ENCODE data around the gene CTNNA3.

The CTNNA3 gene

GRCh38 chr10:66931340-66931948 is 764.6 kb downstream of the CTNNA3 start:
- no peak for DNase-seq (ENCODE audit: low read depth in 2 of 2)

DNA sequence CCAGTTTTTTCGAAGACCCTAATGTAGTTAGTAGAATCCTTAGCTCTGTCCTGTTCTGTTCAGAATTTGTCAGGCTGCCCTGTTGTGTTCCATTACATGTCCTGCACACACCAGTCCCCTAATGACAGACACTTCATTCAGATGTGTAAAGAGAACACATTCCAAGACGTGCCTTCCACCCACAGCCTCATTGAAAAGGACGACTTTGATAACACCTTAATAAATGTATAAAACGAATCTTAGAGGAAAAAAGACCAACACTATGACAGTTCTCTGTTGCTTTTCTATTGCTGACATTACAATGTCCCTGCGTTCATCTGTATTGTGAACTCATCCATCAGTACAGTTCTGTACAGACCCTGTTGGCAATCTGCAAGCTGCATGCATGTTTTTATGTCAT is 766.6 kb downstream of the CTNNA3 start:
- DNase-seq (ENCODE audit: low read depth in 2 of 2) = no peak

- no peak for DNase-seq (ENCODE audit: low read depth in 2 of 2)
These were observed 767.2 kb downstream of the CTNNA3 start for GRCh38 chr10:66928776-66929175.

DNA sequence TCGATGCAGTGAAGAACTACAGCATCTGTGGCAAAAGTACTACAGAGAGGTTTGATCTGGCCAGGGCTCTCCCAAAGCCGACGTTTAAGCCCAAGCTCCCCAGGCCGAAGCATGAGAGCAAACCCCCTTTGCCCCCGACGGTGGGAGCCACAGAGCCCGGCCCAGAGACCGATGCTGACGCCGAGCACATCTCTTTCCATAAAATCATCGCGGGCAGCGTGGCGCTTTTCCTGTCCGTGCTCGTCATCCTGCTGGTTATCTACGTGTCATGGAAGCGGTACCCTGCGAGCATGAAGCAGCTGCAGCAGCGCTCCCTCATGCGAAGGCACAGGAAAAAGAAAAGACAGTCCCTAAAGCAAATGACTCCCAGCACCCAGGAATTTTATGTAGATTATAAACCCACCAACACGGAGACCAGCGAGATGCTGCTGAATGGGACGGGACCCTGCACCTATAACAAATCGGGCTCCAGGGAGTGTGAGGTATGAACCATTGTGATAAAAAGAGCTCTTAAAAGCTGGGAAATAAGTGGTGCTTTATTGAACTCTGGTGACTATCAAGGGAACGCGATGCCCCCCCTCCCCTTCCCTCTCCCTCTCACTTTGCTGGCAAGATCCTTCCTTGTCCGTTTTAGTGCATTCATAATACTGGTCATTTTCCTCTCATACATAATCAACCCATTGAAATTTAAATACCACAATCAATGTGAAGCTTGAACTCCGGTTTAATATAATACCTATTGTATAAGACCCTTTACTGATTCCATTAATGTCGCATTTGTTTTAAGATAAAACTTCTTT is 767.8 kb downstream of the CTNNA3 start:
- no peak for DNase-seq (ENCODE audit: low read depth in 2 of 2)

DNA sequence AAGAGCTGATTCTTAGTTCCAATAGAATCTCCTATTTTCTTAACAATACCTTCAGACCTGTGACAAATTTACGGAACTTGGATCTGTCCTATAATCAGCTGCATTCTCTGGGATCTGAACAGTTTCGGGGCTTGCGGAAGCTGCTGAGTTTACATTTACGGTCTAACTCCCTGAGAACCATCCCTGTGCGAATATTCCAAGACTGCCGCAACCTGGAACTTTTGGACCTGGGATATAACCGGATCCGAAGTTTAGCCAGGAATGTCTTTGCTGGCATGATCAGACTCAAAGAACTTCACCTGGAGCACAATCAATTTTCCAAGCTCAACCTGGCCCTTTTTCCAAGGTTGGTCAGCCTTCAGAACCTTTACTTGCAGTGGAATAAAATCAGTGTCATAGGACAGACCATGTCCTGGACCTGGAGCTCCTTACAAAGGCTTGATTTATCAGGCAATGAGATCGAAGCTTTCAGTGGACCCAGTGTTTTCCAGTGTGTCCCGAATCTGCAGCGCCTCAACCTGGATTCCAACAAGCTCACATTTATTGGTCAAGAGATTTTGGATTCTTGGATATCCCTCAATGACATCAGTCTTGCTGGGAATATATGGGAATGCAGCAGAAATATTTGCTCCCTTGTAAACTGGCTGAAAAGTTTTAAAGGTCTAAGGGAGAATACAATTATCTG is 768.6 kb downstream of the CTNNA3 start:
- DNase-seq (ENCODE audit: low read depth in 2 of 2) = no peak

DNA sequence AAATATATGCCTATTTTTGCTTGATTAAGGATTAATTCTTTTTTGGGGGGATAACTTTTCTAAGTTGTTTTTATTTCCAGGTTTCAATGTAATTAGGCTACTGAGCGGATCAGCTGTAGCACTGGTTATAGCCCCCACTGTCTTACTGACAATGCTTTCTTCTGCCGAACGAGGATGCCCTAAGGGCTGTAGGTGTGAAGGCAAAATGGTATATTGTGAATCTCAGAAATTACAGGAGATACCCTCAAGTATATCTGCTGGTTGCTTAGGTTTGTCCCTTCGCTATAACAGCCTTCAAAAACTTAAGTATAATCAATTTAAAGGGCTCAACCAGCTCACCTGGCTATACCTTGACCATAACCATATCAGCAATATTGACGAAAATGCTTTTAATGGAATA is 769.2 kb downstream of the CTNNA3 start:
- DNase-seq (ENCODE audit: low read depth in 2 of 2) = no peak

DNA sequence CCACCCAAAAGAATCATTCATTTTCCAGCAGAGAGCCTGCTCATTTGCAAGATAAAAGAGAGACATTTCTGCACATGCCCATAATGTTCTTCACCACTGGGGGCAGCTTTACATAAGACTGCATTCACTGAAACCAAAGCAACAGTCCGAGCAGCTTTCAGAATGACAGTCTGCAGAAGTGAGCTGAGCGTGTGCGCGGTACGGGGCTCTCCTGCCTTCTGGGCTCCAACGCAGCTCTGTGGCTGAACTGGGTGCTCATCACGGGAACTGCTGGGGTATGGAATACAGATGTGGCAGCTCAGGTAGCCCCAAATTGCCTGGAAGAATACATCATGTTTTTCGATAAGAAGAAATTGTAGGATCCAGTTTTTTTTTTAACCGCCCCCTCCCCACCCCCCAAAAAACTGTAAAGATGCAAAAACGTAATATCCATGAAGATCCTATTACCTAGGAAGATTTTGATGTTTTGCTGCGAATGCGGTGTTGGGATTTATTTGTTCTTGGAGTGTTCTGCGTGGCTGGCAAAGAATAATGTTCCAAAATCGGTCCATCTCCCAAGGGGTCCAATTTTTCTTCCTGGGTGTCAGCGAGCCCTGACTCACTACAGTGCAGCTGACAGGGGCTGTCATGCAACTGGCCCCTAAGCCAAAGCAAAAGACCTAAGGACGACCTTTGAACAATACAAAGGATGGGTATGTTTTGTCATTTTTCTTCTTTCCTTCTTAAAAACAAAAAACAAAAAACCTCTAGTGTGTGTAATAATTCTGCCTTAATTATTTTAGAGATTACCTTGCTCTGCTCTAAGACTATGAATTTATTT is 769.9 kb downstream of the CTNNA3 start, which contains the start of gene LRRTM3:
Gene LRRTM3 (plus strand): TSS at position 141 of the 820 bp plus-strand sequence.
- peak; percentile 3 to 9 for DNase-seq (ENCODE audit: low read depth in 2 of 2)

GRCh38 chr10:66925373-66925772 is 770.6 kb downstream of the CTNNA3 start:
- no peak for DNase-seq (ENCODE audit: low read depth in 2 of 2)

- no peak for DNase-seq (ENCODE audit: low read depth in 2 of 2)
These were observed 771.2 kb downstream of the CTNNA3 start for GRCh38 chr10:66924674-66925345.

- no peak for DNase-seq (ENCODE audit: low read depth in 2 of 2)
These were observed 776.7 kb downstream of the CTNNA3 start for GRCh38 chr10:66919248-66919647.

DNA sequence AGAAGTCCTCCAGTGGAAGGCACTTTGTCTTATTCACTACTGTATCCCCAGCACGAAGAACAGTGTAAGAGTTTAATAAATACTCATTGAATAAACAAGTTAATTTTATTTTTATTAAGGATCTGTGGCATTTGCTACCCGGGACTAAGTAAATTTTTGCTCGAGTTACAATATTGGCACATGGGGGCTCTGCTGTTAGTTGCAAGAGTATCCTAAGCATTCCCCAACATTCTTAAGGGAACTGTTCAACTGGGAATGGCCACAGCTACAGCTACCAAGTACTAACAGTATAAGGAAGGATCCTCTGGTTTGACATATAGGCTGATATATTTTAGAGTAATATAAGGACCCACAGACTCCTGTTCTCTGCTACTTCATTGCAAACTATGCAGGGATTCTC is 778.9 kb downstream of the CTNNA3 start:
- no peak for DNase-seq (ENCODE audit: low read depth in 2 of 2)

- DNase-seq (ENCODE audit: low read depth in 2 of 2) = no peak
These were observed 780.0 kb downstream of the CTNNA3 start for GRCh38 chr10:66916030-66916429.

DNA sequence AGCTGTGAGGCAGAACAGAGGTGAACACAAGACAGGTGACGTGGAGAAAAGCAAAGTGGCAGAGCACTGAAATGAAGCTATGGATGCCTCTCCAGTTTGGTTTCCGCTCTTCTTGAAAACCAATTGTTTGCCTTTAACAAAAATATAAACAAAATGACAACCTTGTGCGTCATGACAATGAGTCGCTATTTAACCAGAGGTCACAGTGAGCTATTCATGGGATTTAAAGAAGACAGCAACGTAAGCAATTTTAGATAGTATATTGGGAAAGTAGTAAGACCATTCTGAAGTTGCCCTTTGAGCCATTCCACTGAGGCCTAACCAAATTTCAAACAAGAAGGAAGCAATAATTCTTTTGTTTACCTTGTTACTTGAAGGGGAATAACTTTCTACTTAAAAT is 785.3 kb downstream of the CTNNA3 start:
- DNase-seq (ENCODE audit: low read depth in 2 of 2) = no peak

- no peak for DNase-seq (ENCODE audit: low read depth in 2 of 2)
These were observed 803.1 kb downstream of the CTNNA3 start for GRCh38 chr10:66892871-66893270.

GRCh38 chr10:66888237-66888636 is 807.8 kb downstream of the CTNNA3 start:
- DNase-seq (ENCODE audit: low read depth in 2 of 2) = no peak

GRCh38 chr10:66886848-66887247 is 809.1 kb downstream of the CTNNA3 start:
- no peak for DNase-seq (ENCODE audit: low read depth in 2 of 2)

DNA sequence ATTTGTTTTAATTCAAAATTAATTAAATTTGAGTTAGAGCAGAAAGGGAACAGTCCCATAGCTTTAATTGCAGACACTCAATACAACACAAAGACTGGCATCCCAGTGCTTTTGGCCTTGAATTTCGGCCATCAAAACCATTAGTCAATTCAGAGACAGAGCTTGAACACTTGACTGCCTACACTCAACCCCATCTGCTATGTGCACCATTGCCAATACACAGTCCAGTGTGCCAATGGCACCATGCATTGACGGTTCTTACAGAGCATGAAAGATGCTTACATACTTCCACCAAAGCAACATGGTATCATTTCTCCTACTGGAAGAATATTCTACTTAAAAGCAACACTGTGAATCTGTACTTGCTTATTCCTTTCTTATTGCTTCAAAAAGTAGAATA is 813.7 kb downstream of the CTNNA3 start:
- DNase-seq (ENCODE audit: low read depth in 2 of 2) = no peak

DNA sequence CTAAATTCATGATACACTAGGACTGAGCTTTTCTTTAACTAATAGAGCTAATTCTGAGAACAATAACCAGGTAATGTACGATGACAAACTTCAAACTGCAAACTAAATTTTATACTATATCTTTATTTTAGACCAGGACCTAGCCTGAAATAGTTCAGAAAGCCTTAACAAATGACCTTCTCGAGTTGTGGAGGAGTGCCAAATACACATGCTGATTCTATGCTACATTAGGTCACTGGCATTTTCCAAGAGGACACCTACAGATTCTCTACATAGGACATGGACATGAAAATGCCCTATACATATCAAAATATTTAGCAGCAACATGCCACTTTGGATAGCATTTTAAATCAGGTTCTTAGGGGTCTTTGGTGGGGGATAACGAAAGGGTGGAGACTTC is 814.2 kb downstream of the CTNNA3 start:
- DNase-seq (ENCODE audit: low read depth in 2 of 2) = no peak

- no peak for DNase-seq (ENCODE audit: low read depth in 2 of 2)
These were observed 815.2 kb downstream of the CTNNA3 start for GRCh38 chr10:66880826-66881225.

DNA sequence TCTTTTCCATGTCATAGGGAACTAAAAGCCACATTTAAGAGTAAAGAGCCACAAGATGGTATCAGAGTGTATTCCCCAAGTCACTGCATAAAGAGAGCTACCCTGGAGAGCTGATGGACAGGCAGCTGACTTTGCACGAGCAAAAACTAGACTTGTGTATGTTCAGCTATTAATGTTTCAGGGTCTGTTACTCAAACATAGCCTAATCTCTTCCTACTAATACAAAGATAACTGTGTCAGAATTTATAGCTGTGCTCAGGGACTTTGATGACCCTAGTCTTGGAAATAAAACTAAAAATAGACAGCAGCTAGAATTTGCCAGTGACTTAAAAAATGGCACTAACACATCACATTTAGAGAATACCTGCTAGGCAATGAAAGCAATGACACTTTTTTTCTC is 815.7 kb downstream of the CTNNA3 start:
- no peak for DNase-seq (ENCODE audit: low read depth in 2 of 2)

GRCh38 chr10:66877361-66877760 is 818.6 kb downstream of the CTNNA3 start:
- DNase-seq (ENCODE audit: low read depth in 2 of 2) = no peak
